HG03520 (cell line): ENCODE results near the gene ENOX1.

Experiments used
- ATAC-seq: cut with Tn5 transposase; IDR thresholded peaks from one replicate; pipeline ENCODE4 v1.9.1; 2021; ENCODE audit warnings: mild to moderate bottlenecking, moderate library complexity; ENCODE audit not compliant: unreplicated experiment

Gene ENOX1

GRCh38 chr13:43555667-43556066 lies 231.1 kb downstream of the ENOX1 start:
- ATAC-seq, result no peak

- ATAC-seq, result no peak
These were observed 234.8 kb downstream of the ENOX1 start for GRCh38 chr13:43551897-43552456.

- ATAC-seq, result no peak
These were observed 240.0 kb downstream of the ENOX1 start for GRCh38 chr13:43546816-43547215.

GRCh38 chr13:43546251-43546650 lies 240.5 kb downstream of the ENOX1 start:
- no peak for ATAC-seq

GRCh38 chr13:43545317-43545874 lies 241.4 kb downstream of the ENOX1 start:
- ATAC-seq, result no peak

- ATAC-seq, result no peak
These were observed 242.1 kb downstream of the ENOX1 start for GRCh38 chr13:43544631-43545030.

- ATAC-seq, result no peak
These were observed 242.8 kb downstream of the ENOX1 start for GRCh38 chr13:43544011-43544410.

- ATAC-seq, result no peak
These were observed 243.4 kb downstream of the ENOX1 start for GRCh38 chr13:43543331-43543730.

GRCh38 chr13:43537124-43537523 lies 249.6 kb downstream of the ENOX1 start:
- ATAC-seq, result no peak

- ATAC-seq, result no peak
These were observed 257.0 kb downstream of the ENOX1 start for GRCh38 chr13:43529796-43530195.

GRCh38 chr13:43528992-43529391 lies 257.8 kb downstream of the ENOX1 start:
- ATAC-seq, result no peak

GRCh38 chr13:43522788-43523187 lies 264.0 kb downstream of the ENOX1 start:
- no peak for ATAC-seq

GRCh38 chr13:43520351-43520750 lies 266.4 kb downstream of the ENOX1 start:
- no peak for ATAC-seq

GRCh38 chr13:43518833-43519232 lies 267.9 kb downstream of the ENOX1 start:
- no peak for ATAC-seq

- ATAC-seq, result no peak
These were observed 270.4 kb downstream of the ENOX1 start for GRCh38 chr13:43516401-43516833.

GRCh38 chr13:43515531-43515930 lies 271.2 kb downstream of the ENOX1 start:
- no peak for ATAC-seq

- no peak for ATAC-seq
These were observed 272.5 kb downstream of the ENOX1 start for GRCh38 chr13:43514311-43514710.

- no peak for ATAC-seq
These were observed 274.6 kb downstream of the ENOX1 start for GRCh38 chr13:43512221-43512620.

GRCh38 chr13:43510956-43511901 lies 275.5 kb downstream of the ENOX1 start:
- ATAC-seq, result no peak

- ATAC-seq, result no peak
These were observed 291.0 kb downstream of the ENOX1 start for GRCh38 chr13:43495732-43496131.

GRCh38 chr13:43494206-43494605 lies 292.6 kb downstream of the ENOX1 start:
- no peak for ATAC-seq

- ATAC-seq, result no peak
These were observed 293.2 kb downstream of the ENOX1 start for GRCh38 chr13:43493496-43494000.
